Bronchial epithelial cell (primary cell): ENCODE results near the gene AGXT. TPM values are rescaled to one million over a fixed set of nuclear protein-coding genes. Genes with fewer than 3 reads are reported as not detected.

ENCODE experiments used
- DNase-seq: peaks from one replicate; pipeline ENCODE4 v3.0.0-alpha.2; 2010; ENCODE audit warnings: low read depth
- FAIRE-seq: peaks from 2 replicates; lab custom pipeline; 2011; peaks lifted over from hg19 to GRCh38; lab: Jason Lieb, UNC
- H3K27me3 ChIP-seq: 2 replicates; pipeline ENCODE4 v1.5.1; 2011; ENCODE audit warnings: low read length; ENCODE audit not compliant: control insufficient read depth, insufficient read depth
- H3K36me3 ChIP-seq: 2 replicates; pipeline ENCODE4 v1.5.1; 2011; ENCODE audit warnings: low read length; ENCODE audit not compliant: control insufficient read depth, insufficient read depth
- H3K4me3 ChIP-seq: 2 replicates; pipeline ENCODE4 v1.5.1; 2011; ENCODE audit warnings: mild to moderate bottlenecking, low read depth, low read length, control low read depth
- total RNA-seq: library from RNA; depleted of rRNA; stranded (reverse); fragments of >200 nt; gene quantifications from 2 replicates; pipeline ENCODE4 v1.2.1, GENCODE V29; 2014
- TF ChIP-seq, protein P1 (sequence below): IDR thresholded peaks from 2 replicates; pipeline ENCODE4 v1.5.1; 2011; ENCODE audit warnings: mild to moderate bottlenecking, moderate library complexity, low read length, control low read depth, inconsistent platforms; ENCODE audit not compliant: insufficient read depth, severe bottlenecking

AGXT gene
- total RNA-seq, 1 donor from 2014 or later = not detected

DNA sequence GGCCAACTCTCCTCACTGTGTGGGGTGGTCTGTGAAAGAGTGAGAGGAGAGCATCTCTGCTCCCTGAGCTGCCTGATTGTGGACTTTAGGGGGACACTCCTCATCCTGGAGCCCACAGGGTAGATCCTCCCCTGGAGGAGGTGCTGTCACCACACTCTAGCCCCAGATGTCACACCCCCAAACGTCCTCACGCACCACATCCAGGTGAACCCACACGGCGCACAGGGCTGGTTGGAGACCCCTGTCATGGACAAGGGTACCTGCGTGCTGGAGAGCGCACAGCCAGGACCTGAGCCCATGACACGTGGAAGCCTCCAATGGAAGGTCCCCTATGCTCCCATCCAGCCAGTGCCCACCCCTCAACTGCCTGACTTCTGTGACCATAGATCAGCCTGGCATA, 10.5 kb downstream of the AGXT start:
- Histone ChIP-seq H3K36me3 (no peaks in the 10 kb centered on the region), H3K4me3 (no peak overlapping the region), H3K27me3 (peaks cover 2% of the 10 kb centered on the region)
- FAIRE-seq (no peak), DNase-seq (no peak)
- TF ChIP-seq, protein P1, sequence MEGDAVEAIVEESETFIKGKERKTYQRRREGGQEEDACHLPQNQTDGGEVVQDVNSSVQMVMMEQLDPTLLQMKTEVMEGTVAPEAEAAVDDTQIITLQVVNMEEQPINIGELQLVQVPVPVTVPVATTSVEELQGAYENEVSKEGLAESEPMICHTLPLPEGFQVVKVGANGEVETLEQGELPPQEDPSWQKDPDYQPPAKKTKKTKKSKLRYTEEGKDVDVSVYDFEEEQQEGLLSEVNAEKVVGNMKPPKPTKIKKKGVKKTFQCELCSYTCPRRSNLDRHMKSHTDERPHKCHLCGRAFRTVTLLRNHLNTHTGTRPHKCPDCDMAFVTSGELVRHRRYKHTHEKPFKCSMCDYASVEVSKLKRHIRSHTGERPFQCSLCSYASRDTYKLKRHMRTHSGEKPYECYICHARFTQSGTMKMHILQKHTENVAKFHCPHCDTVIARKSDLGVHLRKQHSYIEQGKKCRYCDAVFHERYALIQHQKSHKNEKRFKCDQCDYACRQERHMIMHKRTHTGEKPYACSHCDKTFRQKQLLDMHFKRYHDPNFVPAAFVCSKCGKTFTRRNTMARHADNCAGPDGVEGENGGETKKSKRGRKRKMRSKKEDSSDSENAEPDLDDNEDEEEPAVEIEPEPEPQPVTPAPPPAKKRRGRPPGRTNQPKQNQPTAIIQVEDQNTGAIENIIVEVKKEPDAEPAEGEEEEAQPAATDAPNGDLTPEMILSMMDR = no peak

GRCh38 chr2:240881913-240882312, 13.3 kb downstream of the AGXT start:
- no peak for FAIRE-seq
- TF ChIP-seq, protein P1 = no peak
- Histone ChIP-seq H3K4me3 (no peak overlapping the region), H3K36me3 (no peaks in the 10 kb centered on the region), H3K27me3 (peaks cover 3% of the 10 kb centered on the region)
- DNase-seq = no peak

DNA sequence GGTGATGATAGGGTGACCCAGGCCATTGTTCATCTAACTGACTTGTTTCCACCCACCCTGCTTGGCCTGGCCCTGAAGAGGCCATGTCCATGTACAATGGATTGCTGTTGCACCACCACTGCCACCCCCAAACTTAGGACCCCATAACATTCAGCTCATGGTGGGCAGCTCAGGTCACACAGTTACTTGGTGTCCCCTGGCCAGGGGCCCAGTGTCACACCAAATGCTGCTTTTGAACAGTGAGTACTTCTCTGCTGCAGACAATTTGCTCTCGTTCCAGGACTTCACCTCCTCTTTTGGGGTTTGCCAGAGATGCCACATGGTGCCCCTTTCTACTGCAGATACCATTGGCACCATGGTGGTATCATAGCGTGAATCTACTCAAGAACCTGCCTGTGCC, 15.6 kb downstream of the AGXT start:
- TF ChIP-seq, protein P1 = no peak
- no peaks in the 10 kb centered on the region for H3K36me3 ChIP-seq
- no peak overlapping the region for H3K4me3 ChIP-seq
- DNase-seq (no peak), FAIRE-seq (peak; percentile 36)
- H3K27me3 ChIP-seq = peaks cover 3% of the 10 kb centered on the region

DNA sequence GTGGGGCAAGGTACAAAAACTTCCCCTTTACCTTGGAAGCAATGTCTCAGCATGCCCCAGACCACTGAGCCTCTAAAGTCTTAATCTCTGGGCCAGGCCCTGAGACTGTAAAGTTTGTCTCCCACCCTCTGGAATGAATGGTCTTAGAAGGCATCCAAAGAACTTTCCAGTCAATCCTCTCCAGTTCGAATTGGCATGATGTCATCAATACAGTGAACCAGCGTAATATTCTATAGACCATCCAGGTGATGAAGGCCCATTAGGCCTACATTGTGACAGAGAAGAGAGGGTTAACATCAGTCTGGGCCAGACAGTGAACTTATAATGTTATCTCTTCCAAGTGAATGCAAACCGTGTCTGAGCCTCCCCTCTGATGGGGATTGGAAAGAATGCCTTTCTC, 16.1 kb downstream of the AGXT start:
- DNase-seq (no peak), FAIRE-seq (no peak)
- TF ChIP-seq, protein P1 = no peak
- no peaks in the 10 kb centered on the region for H3K36me3 ChIP-seq
- H3K27me3 ChIP-seq = peaks cover 3% of the 10 kb centered on the region
- H3K4me3 ChIP-seq = no peak overlapping the region

- TF ChIP-seq, protein P1 = no peak
- DNase-seq (no peak), FAIRE-seq (no peak)
- Histone ChIP-seq H3K36me3 (no peaks in the 10 kb centered on the region), H3K4me3 (no peak overlapping the region), H3K27me3 (peaks cover 3% of the 10 kb centered on the region)
These were observed 16.9 kb downstream of the AGXT start for GRCh38 chr2:240885566-240885965.

- Histone ChIP-seq H3K4me3 (no peak overlapping the region), H3K27me3 (peaks cover 3% of the 10 kb centered on the region), H3K36me3 (no peaks in the 10 kb centered on the region)
- TF ChIP-seq, protein P1 = no peak
- no peak for FAIRE-seq
- DNase-seq = no peak
These were observed 17.5 kb downstream of the AGXT start for GRCh38 chr2:240886023-240886565.
